ENCODE results near the gene SPAG8. TPM values are rescaled to one million over a fixed set of nuclear protein-coding genes. Genes with fewer than 3 reads are reported as not detected.

The SPAG8 gene
- total RNA-seq, 3 donors from 2014 or later: 1.1 to 2.2 (median 1.3) TPM

DNA sequence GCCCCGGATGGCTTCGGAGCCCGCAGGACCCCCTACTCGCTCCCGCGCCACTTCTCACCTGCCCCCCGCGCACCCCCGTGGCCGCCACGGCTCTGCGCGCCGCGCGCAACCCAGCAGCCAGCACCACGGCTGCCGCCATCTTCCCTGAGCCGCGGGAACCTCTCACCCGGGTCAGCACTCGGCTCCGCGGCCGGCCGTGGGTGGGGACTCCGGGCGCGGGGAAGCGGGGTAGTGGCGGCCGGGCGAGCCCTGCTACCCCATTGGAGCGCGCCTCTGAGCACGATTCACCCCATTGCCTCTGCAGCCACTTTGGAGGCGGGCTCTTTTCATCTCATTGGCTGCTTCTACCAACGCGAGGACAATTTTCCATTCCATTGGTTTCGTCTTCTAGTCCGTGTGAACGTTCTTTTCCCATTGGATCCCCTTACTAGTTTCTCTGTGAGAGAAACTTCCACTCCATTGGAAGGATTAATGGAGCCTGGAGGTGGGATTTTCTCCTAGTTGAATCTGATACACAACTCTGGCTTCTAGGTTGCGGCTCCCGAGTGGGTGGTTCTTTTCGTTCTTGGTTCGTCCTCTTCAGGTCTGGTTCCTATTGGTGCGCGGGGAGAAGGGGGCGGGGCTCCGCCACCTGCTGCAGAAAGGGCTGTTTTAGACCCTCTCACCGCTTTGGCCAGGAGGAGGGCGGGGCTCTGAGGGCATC lies 2.9 kb upstream of the SPAG8 start, which contains the start of gene HINT2:
TSS of gene HINT2 (minus strand) at position 202 of the 703 bp plus-strand sequence. CDS start at position 139, 63 bp downstream.
- Histone ChIP-seq H3K27me3 (no peaks in the 10 kb centered on the region), H3K9me3 (no peaks in the 10 kb centered on the region), H3K36me3 (no peaks in the 10 kb centered on the region), H3K4me3 (peak within 1 kb of the TSS; percentile 83 to 96 (median 92)), H3K27ac (peak within 1 kb of the TSS; percentile 96 to 97), H3K4me1 (peaks cover 7% of the 10 kb centered on the region in 2 donors)
- intact Hi-C loops (cut with DNase I; ENCODE audit: low total_unique reads): no loop called here
- TF ChIP-seq POLR2AphosphoS5 (IDR thresholded peaks at IDR 0.05): peak; percentile 82 to 85 (median 83)
- TF ChIP-seq CTCF (IDR thresholded peaks at IDR 0.05): no peak
- TF ChIP-seq POLR2A (IDR thresholded peaks at IDR 0.05): peak; percentile 87
- DNase-seq (ENCODE audit: low spot score in 2 of 2): peak; percentile 95 to 98

DNA sequence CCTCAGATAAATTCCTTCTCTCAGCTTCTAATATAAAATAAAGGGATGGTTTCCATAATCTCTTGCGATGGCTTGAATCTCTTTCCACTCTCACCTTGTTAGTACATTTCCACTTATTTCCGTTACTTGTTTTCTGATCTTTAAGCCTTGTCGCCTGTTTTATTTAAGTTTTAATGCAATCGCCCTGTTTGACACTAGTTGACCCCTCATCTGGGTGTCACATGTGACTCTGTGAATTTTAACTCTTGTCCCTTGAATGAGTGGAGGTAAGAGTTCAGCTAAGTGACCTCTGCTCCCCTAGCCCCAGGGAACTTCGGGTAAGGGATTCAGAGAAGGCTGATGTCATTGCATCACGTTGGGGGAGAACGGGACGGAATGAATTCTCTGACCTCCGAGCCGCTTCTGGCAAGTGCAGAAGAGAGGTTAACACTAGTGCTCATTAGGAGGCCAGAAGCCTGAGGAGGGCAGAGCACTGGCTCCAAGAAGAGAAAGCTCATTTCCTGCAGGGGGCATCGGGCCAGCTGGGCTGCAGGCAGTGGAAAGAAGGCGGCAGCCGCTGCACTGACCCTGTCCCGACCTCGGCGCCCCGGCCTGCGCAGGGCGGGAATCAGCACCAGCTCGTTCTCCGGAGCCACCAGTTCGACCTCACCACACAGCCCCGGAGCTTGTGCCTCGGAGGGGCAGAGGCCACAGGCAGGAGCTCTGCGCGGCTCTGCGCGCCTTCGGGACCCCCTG lies 2.2 kb upstream of the SPAG8 start:
- H3K27ac ChIP-seq: peak overlapping the region; percentile 96 to 97
- intact Hi-C loops (cut with DNase I; ENCODE audit: low total_unique reads): no loop called here
- H3K9me3 ChIP-seq: no peaks in the 10 kb centered on the region
- H3K27me3 ChIP-seq: no peaks in the 10 kb centered on the region
- DNase-seq (ENCODE audit: low spot score in 2 of 2): peak; percentile 47 to 70
- no peak for TF ChIP-seq POLR2AphosphoS5 (IDR thresholded peaks at IDR 0.05)
- no peak for TF ChIP-seq CTCF (IDR thresholded peaks at IDR 0.05)
- TF ChIP-seq POLR2A (IDR thresholded peaks at IDR 0.05): no peak
- peak overlapping the region; percentile 83 to 96 (median 92) for H3K4me3 ChIP-seq
- H3K4me1 ChIP-seq: peaks cover 7% of the 10 kb centered on the region in 2 donors
- H3K36me3 ChIP-seq: no peaks in the 10 kb centered on the region

DNA sequence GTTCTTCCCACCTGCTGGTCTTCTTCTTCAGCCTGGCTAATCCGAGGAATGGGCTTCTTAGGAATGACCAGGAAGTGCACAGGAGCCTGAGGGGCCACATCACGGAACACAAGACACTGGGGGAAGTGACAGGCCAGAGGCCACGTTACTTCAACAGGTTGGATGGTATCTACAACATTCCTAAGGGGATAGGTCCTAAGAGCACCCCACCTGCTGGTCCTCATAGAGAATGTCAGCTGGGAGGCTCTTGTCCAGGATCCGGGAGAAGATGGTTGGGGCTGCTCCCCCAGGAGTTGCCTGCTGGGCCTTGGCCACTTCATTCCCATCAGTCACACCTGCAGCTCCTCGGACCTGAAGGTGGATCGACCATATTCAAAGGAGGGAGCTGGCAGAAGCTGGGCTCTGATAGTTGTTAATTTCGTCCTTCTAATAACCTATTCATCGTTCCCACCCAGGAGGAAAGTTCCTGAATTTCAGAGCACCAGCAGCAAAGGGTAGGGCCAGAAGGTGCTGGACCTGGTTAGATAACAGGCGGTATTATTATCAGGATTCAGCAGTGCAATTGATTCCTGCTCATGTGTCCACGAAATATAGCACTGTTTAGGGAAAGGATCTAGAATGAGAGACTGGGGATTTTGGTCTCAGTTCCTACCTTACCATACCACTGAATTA lies 1.5 kb upstream of the SPAG8 start:
- TF ChIP-seq POLR2A (IDR thresholded peaks at IDR 0.05) (no peak), CTCF (IDR thresholded peaks at IDR 0.05) (no peak), POLR2AphosphoS5 (IDR thresholded peaks at IDR 0.05) (no peak)
- Histone ChIP-seq H3K27me3 (no peaks in the 10 kb centered on the region), H3K36me3 (no peaks in the 10 kb centered on the region), H3K4me1 (peaks cover 7% of the 10 kb centered on the region in 2 donors), H3K4me3 (peak overlapping the region in 1 of 3 donors; percentile 92), H3K9me3 (no peaks in the 10 kb centered on the region), H3K27ac (peak overlapping the region; percentile 96 to 97)
- intact Hi-C loops (cut with DNase I; ENCODE audit: low total_unique reads): no loop called here
- no peak for DNase-seq (ENCODE audit: low spot score in 2 of 2)

GRCh38 chr9:35811381-35812024 lies 559 bp downstream of the SPAG8 start:
- peak in 1 of 2 donors; percentile 54 for DNase-seq (ENCODE audit: low spot score in 2 of 2)

More at GRCh38 chr9:35811381-35812024, 559 bp downstream of the SPAG8 start:
- Histone ChIP-seq H3K36me3 (no peaks in the 10 kb centered on the region), H3K4me1 (peaks cover 7% of the 10 kb centered on the region in 2 donors), H3K27me3 (no peaks in the 10 kb centered on the region), H3K9me3 (no peaks in the 10 kb centered on the region), H3K4me3 (peak overlapping the region; percentile 49 to 65 (median 53)), H3K27ac (peak overlapping the region; percentile 75 to 83)
- intact Hi-C loops (cut with DNase I; ENCODE audit: low total_unique reads): no loop called here
- TF ChIP-seq CTCF (IDR thresholded peaks at IDR 0.05): no peak
- no peak for TF ChIP-seq POLR2A (IDR thresholded peaks at IDR 0.05)
- no peak for TF ChIP-seq POLR2AphosphoS5 (IDR thresholded peaks at IDR 0.05)

Measured in breast epithelium (tissue), 4 donors.